DND-41 (cell line): ENCODE results near the gene DPP9.

Experiments
- ATAC-seq: fragments of 200-7000 bp; cut with Tn5 transposase; 3 replicates; pipeline ENCODE4 v1.9.1; 2021; ENCODE audit warnings: low read depth; ENCODE audit not compliant: insufficient read depth
- DNase-seq: peaks from one replicate; pipeline ENCODE4 v3.0.0-alpha.2; 2020
- H2AFZ ChIP-seq: 2 replicates; pipeline ENCODE4 v1.6.0; 2012; ENCODE audit warnings: low read depth, low read length
- H3K27ac ChIP-seq: 2 replicates; pipeline ENCODE4 v1.5.1; 2012; ENCODE audit warnings: low read length, inconsistent platforms
- H3K27me3 ChIP-seq: fragments of 200-600 bp; sonication (generic); 2 replicates; pipeline ENCODE4 v1.6.0; 2012; ENCODE audit warnings: low read length, mild to moderate bottlenecking, inconsistent platforms; ENCODE audit not compliant: insufficient read depth, poor library complexity
- H3K36me3 ChIP-seq: 2 replicates; pipeline ENCODE4 v1.5.1; 2012; ENCODE audit warnings: low read length, inconsistent platforms; ENCODE audit not compliant: insufficient read depth
- H3K4me1 ChIP-seq: 2 replicates; pipeline ENCODE4 v1.5.1; 2012; ENCODE audit warnings: mild to moderate bottlenecking, low read length; ENCODE audit not compliant: insufficient read depth
- H3K4me2 ChIP-seq: 2 replicates; pipeline ENCODE4 v1.6.0; 2012; ENCODE audit warnings: mild to moderate bottlenecking, moderate library complexity, low read length, inconsistent platforms; ENCODE audit not compliant: insufficient read depth
- H3K4me3 ChIP-seq, 2 experiments: fragments of 200-600 bp in 1 of 2; shearing (Covaris generic) in 1 of 2; 2 replicates each; pipeline ENCODE4 v1.5.1; 2012 to 2016; ENCODE audit warnings: inconsistent platforms in 2 of 2, low read length in 2 of 2, mild to moderate bottlenecking in 2 of 2, low read depth in 1 of 2, moderate library complexity in 1 of 2
- H3K79me2 ChIP-seq: 2 replicates; pipeline ENCODE4 v1.6.0; 2012; ENCODE audit warnings: low read length, inconsistent platforms; ENCODE audit not compliant: insufficient read depth
- H3K9ac ChIP-seq: 2 replicates; pipeline ENCODE4 v1.6.0; 2012; ENCODE audit warnings: low read depth, mild to moderate bottlenecking, inconsistent platforms, low read length, moderate library complexity
- H3K9me3 ChIP-seq: 2 replicates; pipeline ENCODE4 v1.5.1; 2012; ENCODE audit warnings: low read length, moderate library complexity, mild to moderate bottlenecking, inconsistent platforms; ENCODE audit not compliant: insufficient read depth, severe bottlenecking
- H4K20me1 ChIP-seq: 2 replicates; pipeline ENCODE4 v1.6.0; 2012; ENCODE audit warnings: low read length; ENCODE audit not compliant: insufficient read depth
- EZH2 ChIP-seq: IDR thresholded peaks from 3 replicates; pipeline ENCODE4 v1.6.1; 2012; ENCODE audit warnings: borderline replicate concordance, low read depth, mild to moderate bottlenecking, moderate library complexity, low read length, inconsistent platforms; ENCODE audit not compliant: severe bottlenecking
- TF ChIP-seq, protein P1 (sequence below): IDR thresholded peaks from 2 replicates; pipeline ENCODE4 v1.5.1; 2012; ENCODE audit warnings: borderline replicate concordance, low read length, moderate library complexity, mild to moderate bottlenecking; ENCODE audit not compliant: poor library complexity, severe bottlenecking; ENCODE audit errors: extremely low read depth

Gene DPP9

DNA sequence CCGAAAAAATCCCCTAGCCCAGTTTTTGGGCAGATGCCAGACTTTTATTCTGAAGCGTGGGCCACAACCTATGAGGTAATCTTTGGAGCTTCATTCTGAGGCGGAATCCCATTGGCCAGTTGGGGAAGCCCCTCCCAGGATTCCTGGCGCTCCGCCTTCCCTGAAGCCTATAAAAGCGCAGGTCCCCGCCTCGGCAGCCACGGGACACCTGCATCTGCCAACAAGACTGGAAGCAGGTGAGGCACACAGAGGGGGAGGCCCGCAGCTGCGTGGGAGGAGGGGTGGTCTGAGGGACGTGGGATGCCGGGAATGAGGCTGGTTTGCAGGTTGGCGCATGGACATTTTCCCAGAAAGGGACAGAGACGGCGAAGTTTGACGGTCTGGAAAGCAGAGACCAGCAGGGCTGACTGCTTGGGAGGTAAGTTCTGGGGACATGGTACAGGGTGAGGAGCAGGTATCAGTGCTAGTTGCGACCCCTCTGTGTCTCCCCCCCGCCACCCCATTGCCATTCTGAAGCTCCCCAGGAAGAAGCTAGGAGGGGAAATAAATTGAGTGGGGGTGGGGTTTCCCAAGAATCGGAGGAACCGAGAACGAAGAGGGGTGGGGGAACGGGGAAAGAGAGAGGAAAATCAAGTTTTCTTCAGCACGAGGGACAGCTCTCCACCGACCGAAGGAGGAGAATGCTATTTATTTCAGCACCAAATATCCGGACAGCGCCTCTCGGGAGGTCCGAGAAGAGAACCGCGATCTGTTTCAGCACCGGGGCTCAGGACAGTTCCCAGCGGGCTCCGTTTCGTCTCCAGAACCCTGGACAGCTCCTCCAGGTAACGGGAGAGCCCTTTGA, 45.5 kb upstream of the DPP9 start:
- no peak overlapping the region for H3K4me2 ChIP-seq
- no peak overlapping the region for H3K9ac ChIP-seq
- H3K36me3 ChIP-seq: no peaks in the 10 kb centered on the region
- peaks cover 16% of the 10 kb centered on the region for H4K20me1 ChIP-seq
- DNase-seq (peak; percentile 93), ATAC-seq (peak; percentile 85)
- no peaks in the 10 kb centered on the region for H3K4me1 ChIP-seq
- no peak overlapping the region for H2AFZ ChIP-seq
- TF ChIP-seq, protein P1, sequence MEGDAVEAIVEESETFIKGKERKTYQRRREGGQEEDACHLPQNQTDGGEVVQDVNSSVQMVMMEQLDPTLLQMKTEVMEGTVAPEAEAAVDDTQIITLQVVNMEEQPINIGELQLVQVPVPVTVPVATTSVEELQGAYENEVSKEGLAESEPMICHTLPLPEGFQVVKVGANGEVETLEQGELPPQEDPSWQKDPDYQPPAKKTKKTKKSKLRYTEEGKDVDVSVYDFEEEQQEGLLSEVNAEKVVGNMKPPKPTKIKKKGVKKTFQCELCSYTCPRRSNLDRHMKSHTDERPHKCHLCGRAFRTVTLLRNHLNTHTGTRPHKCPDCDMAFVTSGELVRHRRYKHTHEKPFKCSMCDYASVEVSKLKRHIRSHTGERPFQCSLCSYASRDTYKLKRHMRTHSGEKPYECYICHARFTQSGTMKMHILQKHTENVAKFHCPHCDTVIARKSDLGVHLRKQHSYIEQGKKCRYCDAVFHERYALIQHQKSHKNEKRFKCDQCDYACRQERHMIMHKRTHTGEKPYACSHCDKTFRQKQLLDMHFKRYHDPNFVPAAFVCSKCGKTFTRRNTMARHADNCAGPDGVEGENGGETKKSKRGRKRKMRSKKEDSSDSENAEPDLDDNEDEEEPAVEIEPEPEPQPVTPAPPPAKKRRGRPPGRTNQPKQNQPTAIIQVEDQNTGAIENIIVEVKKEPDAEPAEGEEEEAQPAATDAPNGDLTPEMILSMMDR: no peak
- no peak for TF ChIP-seq EZH2
- no peaks in the 10 kb centered on the region for H3K27me3 ChIP-seq
- no peak overlapping the region for H3K4me3 ChIP-seq
- no peak overlapping the region for H3K27ac ChIP-seq
- H3K79me2 ChIP-seq: no peaks in the 10 kb centered on the region
- no peaks in the 10 kb centered on the region for H3K9me3 ChIP-seq

DNA sequence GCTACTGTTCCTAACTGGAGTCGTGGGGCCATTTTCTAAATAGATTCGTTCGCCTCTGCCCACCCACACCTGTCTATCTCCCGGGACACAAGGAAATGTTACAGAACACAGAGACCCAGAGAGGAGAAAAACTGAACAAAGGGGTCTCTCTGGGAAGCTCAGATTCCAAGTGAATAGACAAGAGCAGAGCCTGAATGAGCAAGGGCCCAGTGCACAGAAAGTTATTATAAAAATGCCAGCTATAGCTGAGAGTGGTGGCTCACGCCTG, 40.7 kb upstream of the DPP9 start:
- Histone ChIP-seq H3K4me1 (no peaks in the 10 kb centered on the region), H2AFZ (no peak overlapping the region), H3K4me2 (no peak overlapping the region), H3K27ac (no peak overlapping the region), H3K36me3 (no peaks in the 10 kb centered on the region), H3K9ac (no peak overlapping the region), H3K27me3 (no peaks in the 10 kb centered on the region), H4K20me1 (peaks cover 5% of the 10 kb centered on the region), H3K79me2 (no peaks in the 10 kb centered on the region), H3K9me3 (no peaks in the 10 kb centered on the region), H3K4me3 (no peak overlapping the region)
- DNase-seq (no peak), ATAC-seq (no peak)
- TF ChIP-seq, protein P1: no peak
- TF ChIP-seq EZH2: no peak

DNA sequence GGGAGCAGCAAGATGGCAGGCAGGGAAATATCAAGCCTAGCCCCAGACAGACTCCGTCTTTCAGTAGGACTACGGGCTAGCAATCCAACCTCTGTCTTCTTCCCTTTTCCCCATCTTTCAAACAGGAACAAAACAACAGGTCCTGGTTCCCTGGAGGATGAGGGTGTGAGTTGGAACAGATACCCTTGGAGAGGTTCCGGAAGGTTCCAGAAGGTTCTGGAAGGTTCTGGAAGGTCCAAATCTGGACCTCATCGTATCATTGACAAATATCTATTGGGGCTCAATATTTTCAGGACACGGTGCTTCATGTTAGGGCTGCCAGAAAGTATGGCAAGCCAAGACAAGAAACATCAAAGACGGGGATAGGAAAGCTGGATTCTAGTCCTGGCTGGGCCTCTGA, 39.4 kb upstream of the DPP9 start:
- no peak overlapping the region for H3K27ac ChIP-seq
- DNase-seq: no peak
- no peaks in the 10 kb centered on the region for H3K79me2 ChIP-seq
- no peaks in the 10 kb centered on the region for H3K36me3 ChIP-seq
- H3K4me2 ChIP-seq: no peak overlapping the region
- no peak overlapping the region for H2AFZ ChIP-seq
- no peak for ATAC-seq
- no peaks in the 10 kb centered on the region for H3K9me3 ChIP-seq
- H3K27me3 ChIP-seq: no peaks in the 10 kb centered on the region
- no peaks in the 10 kb centered on the region for H3K4me1 ChIP-seq
- no peak overlapping the region for H3K4me3 ChIP-seq
- no peaks in the 10 kb centered on the region for H4K20me1 ChIP-seq
- TF ChIP-seq EZH2: no peak
- TF ChIP-seq, protein P1: no peak
- no peak overlapping the region for H3K9ac ChIP-seq

DNA sequence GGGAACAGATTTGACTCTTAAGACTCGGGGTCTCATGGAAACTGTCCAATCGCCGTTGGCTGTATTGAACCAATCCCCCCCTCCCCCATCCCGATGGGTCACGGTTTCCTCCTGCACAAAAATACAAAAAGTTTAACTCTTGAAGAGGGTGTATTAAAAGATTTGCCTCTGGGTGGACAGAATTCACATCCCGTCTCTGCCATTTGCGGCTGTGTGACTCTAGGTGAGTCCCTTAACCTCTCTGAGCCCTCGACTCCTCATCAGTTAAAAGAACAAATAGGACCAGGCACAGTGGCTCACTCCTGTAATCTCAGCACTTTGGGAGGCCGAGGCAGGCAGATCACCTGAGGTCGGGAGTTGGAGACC, 36.6 kb upstream of the DPP9 start:
- no peak overlapping the region for H3K4me3 ChIP-seq
- H3K4me1 ChIP-seq: no peaks in the 10 kb centered on the region
- H3K27ac ChIP-seq: no peak overlapping the region
- DNase-seq (no peak), ATAC-seq (no peak)
- H4K20me1 ChIP-seq: no peaks in the 10 kb centered on the region
- H2AFZ ChIP-seq: no peak overlapping the region
- no peak overlapping the region for H3K4me2 ChIP-seq
- H3K27me3 ChIP-seq: no peaks in the 10 kb centered on the region
- no peak for TF ChIP-seq EZH2
- TF ChIP-seq, protein P1: no peak
- no peaks in the 10 kb centered on the region for H3K79me2 ChIP-seq
- H3K36me3 ChIP-seq: no peaks in the 10 kb centered on the region
- H3K9me3 ChIP-seq: no peaks in the 10 kb centered on the region
- no peak overlapping the region for H3K9ac ChIP-seq
